Measurements from ENCODE around the gene PAXIP1. TPM values are rescaled to one million over a fixed set of nuclear protein-coding genes. Genes with fewer than 3 reads are reported as not detected.
"Not testable (repeated sequence)": the region's sequence is repeated elsewhere in the genome, so short reads cannot be mapped to it uniquely, and the experiment has no call there.

Gene PAXIP1
- total RNA-seq (1 to 10 TPM; 7.1 to 7.8 (median 7.5) TPM), polyA plus RNA-seq (5.3 TPM)
- long read RNA-seq, donor 1, partial matches to known transcripts = 3 of 7 reads
- long read RNA-seq, donor 1, other reads (novel, unspliced or antisense) = 4 of 7 reads
- long read RNA-seq, donor 2, partial matches to known transcripts = 1 of 1 reads
- long read RNA-seq, donor 2, other reads (novel, unspliced or antisense) = 0 of 1 reads
- long read RNA-seq, donor 3, transcript PAXIP1-201 (21 exons, 3,711 nt) = major isoform, 5 of 12 reads
- long read RNA-seq, donor 3, partial matches to known transcripts = 5 of 12 reads
- long read RNA-seq, donor 3, other reads (novel, unspliced or antisense) = 2 of 12 reads
- long read RNA-seq, donor 4, partial matches to known transcripts = 1 of 3 reads
- long read RNA-seq, donor 4, other reads (novel, unspliced or antisense) = 1 of 3 reads

- H3K27me3 ChIP-seq (ENCODE audit: control insufficient read depth, insufficient read depth) = no peaks in the 10 kb centered on the region
- DNase-seq (peak in 1 of 3 donors; percentile 82), ATAC-seq (peak; percentile 77 to 84)
- no peaks in the 10 kb centered on the region for H3K9me3 ChIP-seq (ENCODE audit: control insufficient read depth, low read length)
- WGBS = under 1% methylated on average over 44 of the region's 44 CpGs
- H3K27ac ChIP-seq (ENCODE audit: low read length) = peak within 1 kb of the TSS; percentile 84
- intact Hi-C loops (cut with DNase I) = no loop called here
- H3K4me3 ChIP-seq (ENCODE audit: low read length) = peak within 1 kb of the TSS; percentile 96
- peaks cover 2% of the 10 kb centered on the region for H3K4me1 ChIP-seq (ENCODE audit: control insufficient read depth, insufficient read depth, low read length)
Observed at GRCh38 chr7:155003092-155003375, at the start of gene PAXIP1. Gene PAXIP1, minus strand, starts transcription at chr7:155003124. Its CDS starts 195 bp downstream, at chr7:155002929.

GRCh38 chr7:155051355-155051754 is 48.4 kb upstream of the PAXIP1 start:
- H3K9me3 ChIP-seq (ENCODE audit: control insufficient read depth, low read length) = no peaks in the 10 kb centered on the region
- no peak for DNase-seq
- ATAC-seq = no peak

GRCh38 chr7:155048006-155048405 is 45.1 kb upstream of the PAXIP1 start:
- DNase-seq = no peak
- Histone ChIP-seq H3K9me3 (ENCODE audit: control insufficient read depth, low read length) (no peaks in the 10 kb centered on the region), H3K27me3 (ENCODE audit: control insufficient read depth, insufficient read depth) (no peaks in the 10 kb centered on the region), H3K27ac (ENCODE audit: low read length) (no peak overlapping the region), H3K4me3 (ENCODE audit: low read length) (no peak overlapping the region), H3K4me1 (ENCODE audit: control insufficient read depth, insufficient read depth, low read length) (no peaks in the 10 kb centered on the region)
- intact Hi-C loops (cut with DNase I) = no loop called here
- WGBS = 61% methylated on average over 4 of the region's 4 CpGs
- no peak for ATAC-seq

More at GRCh38 chr7:155051355-155051754, 48.4 kb upstream of the PAXIP1 start:
- H3K4me3 ChIP-seq (ENCODE audit: low read length) = no peak overlapping the region
- intact Hi-C loops (cut with DNase I) = no loop called here
- 76% methylated on average over 4 of the region's 4 CpGs for WGBS
- H3K4me1 ChIP-seq (ENCODE audit: control insufficient read depth, insufficient read depth, low read length) = no peaks in the 10 kb centered on the region
- no peak overlapping the region for H3K27ac ChIP-seq (ENCODE audit: low read length)
- no peaks in the 10 kb centered on the region for H3K27me3 ChIP-seq (ENCODE audit: control insufficient read depth, insufficient read depth)

- H3K27me3 ChIP-seq (ENCODE audit: control insufficient read depth, insufficient read depth) = no peaks in the 10 kb centered on the region
- ATAC-seq = no peak
- intact Hi-C loops (cut with DNase I) = no loop called here
- WGBS = 56% methylated on average over 4 of the region's 4 CpGs
- H3K27ac ChIP-seq (ENCODE audit: low read length) = no peak overlapping the region
- H3K4me3 ChIP-seq (ENCODE audit: low read length) = no peak overlapping the region
- no peaks in the 10 kb centered on the region for H3K9me3 ChIP-seq (ENCODE audit: control insufficient read depth, low read length)
- no peak for DNase-seq
- H3K4me1 ChIP-seq (ENCODE audit: control insufficient read depth, insufficient read depth, low read length) = no peaks in the 10 kb centered on the region
Observed at GRCh38 chr7:155043756-155044155, 40.8 kb upstream of the PAXIP1 start.

- no peak overlapping the region for H3K4me3 ChIP-seq (ENCODE audit: low read length)
- H3K27me3 ChIP-seq (ENCODE audit: control insufficient read depth, insufficient read depth) = no peaks in the 10 kb centered on the region
- DNase-seq (no peak), ATAC-seq (no peak)
- intact Hi-C loops (cut with DNase I) = no loop called here
- no peaks in the 10 kb centered on the region for H3K9me3 ChIP-seq (ENCODE audit: control insufficient read depth, low read length)
- H3K4me1 ChIP-seq (ENCODE audit: control insufficient read depth, insufficient read depth, low read length) = no peaks in the 10 kb centered on the region
- no peak overlapping the region for H3K27ac ChIP-seq (ENCODE audit: low read length)
- 84% methylated on average over 4 of the region's 4 CpGs for WGBS
Observed at GRCh38 chr7:155038335-155038734, 35.4 kb upstream of the PAXIP1 start.

GRCh38 chr7:155034495-155034894 is 31.6 kb upstream of the PAXIP1 start:
- H3K4me3 ChIP-seq (ENCODE audit: low read length); DNase-seq; ATAC-seq; H3K27me3 ChIP-seq (ENCODE audit: control insufficient read depth, insufficient read depth); intact Hi-C loops (cut with DNase I); H3K4me1 ChIP-seq (ENCODE audit: control insufficient read depth, insufficient read depth, low read length); H3K27ac ChIP-seq (ENCODE audit: low read length); H3K9me3 ChIP-seq (ENCODE audit: control insufficient read depth, low read length): not testable (repeated sequence)
- 85% methylated on average over 15 of the region's 15 CpGs for WGBS

GRCh38 chr7:155032978-155033377 is 30.1 kb upstream of the PAXIP1 start:
- no peak overlapping the region for H3K4me3 ChIP-seq (ENCODE audit: low read length)
- no peaks in the 10 kb centered on the region for H3K9me3 ChIP-seq (ENCODE audit: control insufficient read depth, low read length)
- intact Hi-C loops (cut with DNase I) = no loop called here
- H3K27me3 ChIP-seq (ENCODE audit: control insufficient read depth, insufficient read depth) = no peaks in the 10 kb centered on the region
- no peak overlapping the region for H3K27ac ChIP-seq (ENCODE audit: low read length)
- no peak for DNase-seq
- H3K4me1 ChIP-seq (ENCODE audit: control insufficient read depth, insufficient read depth, low read length) = no peaks in the 10 kb centered on the region
- ATAC-seq = no peak
- WGBS = 67% methylated on average over 6 of the region's 6 CpGs

- H3K4me3 ChIP-seq (ENCODE audit: low read length) = no peak overlapping the region
- no peak for ATAC-seq
- H3K27ac ChIP-seq (ENCODE audit: low read length) = no peak overlapping the region
- H3K9me3 ChIP-seq (ENCODE audit: control insufficient read depth, low read length) = no peaks in the 10 kb centered on the region
- intact Hi-C loops (cut with DNase I) = no loop called here
- H3K27me3 ChIP-seq (ENCODE audit: control insufficient read depth, insufficient read depth) = no peaks in the 10 kb centered on the region
- no peak for DNase-seq
- H3K4me1 ChIP-seq (ENCODE audit: control insufficient read depth, insufficient read depth, low read length) = no peaks in the 10 kb centered on the region
- 96% methylated on average over 1 of the region's 1 CpG for WGBS
Observed at GRCh38 chr7:155027879-155028278, 25.0 kb upstream of the PAXIP1 start.

- no peaks in the 10 kb centered on the region for H3K4me1 ChIP-seq (ENCODE audit: control insufficient read depth, insufficient read depth, low read length)
- H3K9me3 ChIP-seq (ENCODE audit: control insufficient read depth, low read length) = no peaks in the 10 kb centered on the region
- H3K4me3 ChIP-seq (ENCODE audit: low read length) = no peak overlapping the region
- H3K27me3 ChIP-seq (ENCODE audit: control insufficient read depth, insufficient read depth) = no peaks in the 10 kb centered on the region
- ATAC-seq = no peak
- intact Hi-C loops (cut with DNase I) = no loop called here
- WGBS = 78% methylated on average over 7 of the region's 7 CpGs
- no peak for DNase-seq
- no peak overlapping the region for H3K27ac ChIP-seq (ENCODE audit: low read length)
Observed at GRCh38 chr7:155021699-155022145, 18.8 kb upstream of the PAXIP1 start.

GRCh38 chr7:155020996-155021395 is 18.1 kb upstream of the PAXIP1 start:
- Histone ChIP-seq H3K4me1 (ENCODE audit: control insufficient read depth, insufficient read depth, low read length) (no peaks in the 10 kb centered on the region), H3K27ac (ENCODE audit: low read length) (no peak overlapping the region), H3K27me3 (ENCODE audit: control insufficient read depth, insufficient read depth) (no peaks in the 10 kb centered on the region), H3K4me3 (ENCODE audit: low read length) (no peak overlapping the region), H3K9me3 (ENCODE audit: control insufficient read depth, low read length) (no peaks in the 10 kb centered on the region)
- WGBS = 71% methylated on average over 5 of the region's 5 CpGs
- ATAC-seq = no peak
- DNase-seq = no peak
- intact Hi-C loops (cut with DNase I) = no loop called here

GRCh38 chr7:155017834-155018233 is 14.9 kb upstream of the PAXIP1 start:
- Histone ChIP-seq H3K27ac (ENCODE audit: low read length) (no peak overlapping the region), H3K9me3 (ENCODE audit: control insufficient read depth, low read length) (no peaks in the 10 kb centered on the region), H3K4me3 (ENCODE audit: low read length) (no peak overlapping the region), H3K4me1 (ENCODE audit: control insufficient read depth, insufficient read depth, low read length) (no peaks in the 10 kb centered on the region), H3K27me3 (ENCODE audit: control insufficient read depth, insufficient read depth) (no peaks in the 10 kb centered on the region)
- DNase-seq (no peak), ATAC-seq (no peak)
- intact Hi-C loops (cut with DNase I) = no loop called here
- 75% methylated on average over 4 of the region's 4 CpGs for WGBS

- 91% methylated on average over 4 of the region's 4 CpGs for WGBS
- H3K4me3 ChIP-seq (ENCODE audit: low read length) = no peak overlapping the region
- intact Hi-C loops (cut with DNase I) = no loop called here
Observed at GRCh38 chr7:155011086-155011485, 8.2 kb upstream of the PAXIP1 start.

More at GRCh38 chr7:155011086-155011485, 8.2 kb upstream of the PAXIP1 start:
- no peaks in the 10 kb centered on the region for H3K9me3 ChIP-seq (ENCODE audit: control insufficient read depth, low read length)
- no peaks in the 10 kb centered on the region for H3K4me1 ChIP-seq (ENCODE audit: control insufficient read depth, insufficient read depth, low read length)
- H3K27ac ChIP-seq (ENCODE audit: low read length) = no peak overlapping the region
- ATAC-seq (no peak), DNase-seq (no peak)
- no peaks in the 10 kb centered on the region for H3K27me3 ChIP-seq (ENCODE audit: control insufficient read depth, insufficient read depth)

Data from right cardiac atrium (tissue), 5 donors.